Measurements from ENCODE around the gene HBM.

GRCh38 chr16:192686-193085 is 26.9 kb downstream of the HBM start:
- TF ChIP-seq, protein P1, sequence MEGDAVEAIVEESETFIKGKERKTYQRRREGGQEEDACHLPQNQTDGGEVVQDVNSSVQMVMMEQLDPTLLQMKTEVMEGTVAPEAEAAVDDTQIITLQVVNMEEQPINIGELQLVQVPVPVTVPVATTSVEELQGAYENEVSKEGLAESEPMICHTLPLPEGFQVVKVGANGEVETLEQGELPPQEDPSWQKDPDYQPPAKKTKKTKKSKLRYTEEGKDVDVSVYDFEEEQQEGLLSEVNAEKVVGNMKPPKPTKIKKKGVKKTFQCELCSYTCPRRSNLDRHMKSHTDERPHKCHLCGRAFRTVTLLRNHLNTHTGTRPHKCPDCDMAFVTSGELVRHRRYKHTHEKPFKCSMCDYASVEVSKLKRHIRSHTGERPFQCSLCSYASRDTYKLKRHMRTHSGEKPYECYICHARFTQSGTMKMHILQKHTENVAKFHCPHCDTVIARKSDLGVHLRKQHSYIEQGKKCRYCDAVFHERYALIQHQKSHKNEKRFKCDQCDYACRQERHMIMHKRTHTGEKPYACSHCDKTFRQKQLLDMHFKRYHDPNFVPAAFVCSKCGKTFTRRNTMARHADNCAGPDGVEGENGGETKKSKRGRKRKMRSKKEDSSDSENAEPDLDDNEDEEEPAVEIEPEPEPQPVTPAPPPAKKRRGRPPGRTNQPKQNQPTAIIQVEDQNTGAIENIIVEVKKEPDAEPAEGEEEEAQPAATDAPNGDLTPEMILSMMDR (IDR thresholded peaks at IDR 0.05; ENCODE audit: low read depth, low read length): no peak
- no peak for TF ChIP-seq EZH2phosphoT487 (IDR thresholded peaks at IDR 0.05; ENCODE audit: low read depth)

Data from OCI-LY3 (cell line).